Measurements from ENCODE around the gene INO80D.

INO80D gene

GRCh38 chr2:206002440-206002839 lies 83.5 kb downstream of the INO80D start:
- no peak overlapping the region for H3K4me3 ChIP-seq (ENCODE audit: control insufficient read depth, low read depth, low read length)
- DNase-seq (ENCODE audit: low read depth): no peak
- TF ChIP-seq CTCF (IDR thresholded peaks at IDR 0.05; ENCODE audit: control insufficient read depth, insufficient read depth, low read depth, low read length, missing control alignments): no peak

GRCh38 chr2:206001912-206002311 lies 84.1 kb downstream of the INO80D start:
- TF ChIP-seq CTCF (IDR thresholded peaks at IDR 0.05; ENCODE audit: control insufficient read depth, insufficient read depth, low read depth, low read length, missing control alignments): no peak
- H3K4me3 ChIP-seq (ENCODE audit: control insufficient read depth, low read depth, low read length): no peak overlapping the region
- no peak for DNase-seq (ENCODE audit: low read depth)

GRCh38 chr2:206000776-206001175 lies 85.2 kb downstream of the INO80D start:
- H3K4me3 ChIP-seq (ENCODE audit: control insufficient read depth, low read depth, low read length): no peak overlapping the region
- TF ChIP-seq CTCF (IDR thresholded peaks at IDR 0.05; ENCODE audit: control insufficient read depth, insufficient read depth, low read depth, low read length, missing control alignments): no peak
- no peak for DNase-seq (ENCODE audit: low read depth)

GRCh38 chr2:205998583-205998982 lies 87.4 kb downstream of the INO80D start:
- H3K4me3 ChIP-seq (ENCODE audit: control insufficient read depth, low read depth, low read length): no peak overlapping the region
- DNase-seq (ENCODE audit: low read depth): no peak
- no peak for TF ChIP-seq CTCF (IDR thresholded peaks at IDR 0.05; ENCODE audit: control insufficient read depth, insufficient read depth, low read depth, low read length, missing control alignments)

- no peak overlapping the region for H3K4me3 ChIP-seq (ENCODE audit: control insufficient read depth, low read depth, low read length)
- TF ChIP-seq CTCF (IDR thresholded peaks at IDR 0.05; ENCODE audit: control insufficient read depth, insufficient read depth, low read depth, low read length, missing control alignments): no peak
- no peak for DNase-seq (ENCODE audit: low read depth)
These were observed 89.8 kb downstream of the INO80D start for GRCh38 chr2:205996161-205996560.

- no peak overlapping the region for H3K4me3 ChIP-seq (ENCODE audit: control insufficient read depth, low read depth, low read length)
- no peak for TF ChIP-seq CTCF (IDR thresholded peaks at IDR 0.05; ENCODE audit: control insufficient read depth, insufficient read depth, low read depth, low read length, missing control alignments)
- no peak for DNase-seq (ENCODE audit: low read depth)
These were observed 90.7 kb downstream of the INO80D start for GRCh38 chr2:205995260-205995659.

GRCh38 chr2:205994344-205994743 lies 91.6 kb downstream of the INO80D start:
- H3K4me3 ChIP-seq (ENCODE audit: control insufficient read depth, low read depth, low read length): no peak overlapping the region
- no peak for TF ChIP-seq CTCF (IDR thresholded peaks at IDR 0.05; ENCODE audit: control insufficient read depth, insufficient read depth, low read depth, low read length, missing control alignments)
- no peak for DNase-seq (ENCODE audit: low read depth)

Measured in AG09309 (cell line).